Activated T-cell treated with anti-CD3 and anti-CD28 coated beads, Interleukin-2, amount 50 U/mL, for 48 hours (primary cell): ENCODE data around the gene CSPG4.
"Not testable (repeated sequence)": the region's sequence is repeated elsewhere in the genome, so short reads cannot be mapped to it uniquely, and the experiment has no call there.

ENCODE experiments used
- DNase-seq, 2 experiments: peaks; one replicate each; pipeline ENCODE4 v3.0.0-alpha.2; 2020

Gene CSPG4

DNA sequence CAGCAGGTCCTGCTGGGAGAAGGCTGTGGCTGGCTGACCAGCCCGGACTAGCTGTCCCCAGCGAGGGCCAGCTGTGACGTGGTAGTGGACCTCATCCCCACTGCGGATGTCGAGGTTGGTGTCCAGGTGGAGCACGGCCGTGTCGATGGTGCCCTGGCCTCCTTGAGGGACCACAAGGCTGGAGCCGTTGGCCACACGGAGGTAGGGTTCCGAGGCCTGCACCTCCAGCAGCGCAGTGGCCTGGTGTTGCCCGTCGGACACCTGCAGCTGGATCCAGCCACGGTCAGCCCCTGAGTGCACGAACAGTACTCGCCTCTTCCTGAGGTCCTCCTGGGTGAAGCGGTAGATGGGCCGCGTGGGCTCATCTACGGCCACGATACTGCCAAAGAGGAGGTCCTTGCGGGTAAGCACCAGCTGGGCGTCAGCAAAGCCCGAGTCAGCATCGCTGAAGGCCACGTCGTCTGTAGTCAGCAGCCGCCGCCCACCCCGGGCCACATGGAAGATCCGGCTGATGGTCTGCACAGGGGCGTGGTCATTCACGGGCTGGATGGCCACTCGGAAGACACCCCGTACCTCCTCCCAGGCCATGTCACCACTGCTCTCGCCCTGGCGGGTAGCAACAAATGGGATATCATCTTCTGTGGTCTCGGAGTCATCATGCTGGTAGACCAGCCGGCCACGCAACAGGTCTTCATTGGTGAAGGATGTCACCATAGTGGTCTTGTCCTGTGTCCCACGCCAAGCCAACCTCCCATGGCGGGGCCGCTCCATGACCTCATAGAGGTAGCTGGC, 25.0 kb downstream of the CSPG4 start:
- no peak for DNase-seq

DNA sequence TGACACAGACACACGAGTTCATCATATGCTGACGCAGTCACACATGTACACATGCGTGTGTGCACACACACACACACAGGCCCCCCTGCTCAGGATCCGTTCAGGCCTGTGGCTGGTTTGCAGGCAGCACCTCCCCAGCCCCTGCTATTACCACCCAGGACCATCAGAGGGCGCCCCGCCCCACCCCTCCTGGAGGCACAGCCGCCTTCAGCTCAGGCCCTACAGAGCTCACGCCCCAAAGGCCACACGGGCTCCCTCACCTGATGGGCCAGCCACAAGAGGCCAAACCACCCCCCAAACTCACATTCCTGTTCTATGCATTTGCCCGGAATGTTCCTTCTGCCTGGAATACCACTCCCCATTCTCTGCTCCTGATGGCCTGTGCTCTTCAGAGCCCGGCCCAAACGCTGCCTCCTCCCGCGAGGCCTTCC, 26.4 kb downstream of the CSPG4 start:
- peak; percentile 88 to 92 for DNase-seq

DNA sequence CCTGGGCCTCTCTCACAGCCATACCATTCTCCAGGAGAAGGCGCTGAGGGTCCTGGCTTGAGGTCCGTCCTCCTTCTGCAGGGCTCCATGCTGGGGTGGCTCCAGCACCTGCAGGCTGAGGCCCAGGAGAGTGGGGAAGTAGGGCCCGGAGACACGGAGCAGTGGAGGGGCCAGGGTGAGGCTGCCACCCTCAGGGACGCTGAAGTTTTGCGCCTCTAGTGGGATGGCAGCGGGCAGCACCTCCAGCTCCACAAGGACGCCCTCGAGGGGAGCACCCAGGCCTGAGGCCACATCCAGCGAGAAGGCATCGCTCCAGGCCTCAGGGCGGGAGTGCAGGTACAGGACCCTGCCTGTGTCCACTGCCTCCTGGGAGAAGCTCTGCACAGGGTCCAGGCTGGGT, 27.5 kb downstream of the CSPG4 start:
- no peak for DNase-seq

- no peak for DNase-seq
Measured at GRCh38 chr15:75684648-75685047, 28.0 kb downstream of the CSPG4 start.

DNA sequence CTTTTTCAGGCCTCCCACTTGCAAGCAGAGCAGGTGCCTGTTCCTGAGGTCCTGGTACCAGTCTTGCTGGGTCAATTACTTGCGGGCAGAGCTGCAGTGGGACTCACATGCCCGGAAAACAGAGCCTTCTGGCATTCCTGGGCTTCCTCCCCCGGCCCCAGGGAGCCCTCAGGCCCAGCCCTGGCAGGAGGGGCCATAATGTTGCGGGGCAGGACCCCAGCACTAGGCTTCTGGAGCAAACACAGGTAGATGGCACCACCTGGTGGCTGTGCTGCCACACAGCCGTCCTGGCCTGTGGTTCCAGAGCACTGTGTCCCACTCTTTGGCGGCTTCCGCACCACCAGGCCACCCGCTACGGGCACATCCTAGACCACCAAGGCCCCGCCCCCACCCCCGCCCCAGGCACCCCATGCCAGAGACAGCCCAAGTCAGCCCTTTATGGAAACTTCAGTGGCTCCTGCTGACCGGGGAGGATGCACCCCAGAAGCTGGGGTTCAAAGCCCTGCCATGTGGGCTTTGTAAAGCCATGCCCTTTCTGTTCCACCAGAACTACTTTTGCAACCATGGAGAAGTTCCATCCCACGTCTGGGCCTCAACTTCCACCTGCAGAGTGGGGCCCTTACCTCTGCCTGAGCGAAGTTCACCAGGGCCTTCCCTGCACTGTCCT, 28.9 kb downstream of the CSPG4 start:
- peak; percentile 80 to 85 for DNase-seq

DNA sequence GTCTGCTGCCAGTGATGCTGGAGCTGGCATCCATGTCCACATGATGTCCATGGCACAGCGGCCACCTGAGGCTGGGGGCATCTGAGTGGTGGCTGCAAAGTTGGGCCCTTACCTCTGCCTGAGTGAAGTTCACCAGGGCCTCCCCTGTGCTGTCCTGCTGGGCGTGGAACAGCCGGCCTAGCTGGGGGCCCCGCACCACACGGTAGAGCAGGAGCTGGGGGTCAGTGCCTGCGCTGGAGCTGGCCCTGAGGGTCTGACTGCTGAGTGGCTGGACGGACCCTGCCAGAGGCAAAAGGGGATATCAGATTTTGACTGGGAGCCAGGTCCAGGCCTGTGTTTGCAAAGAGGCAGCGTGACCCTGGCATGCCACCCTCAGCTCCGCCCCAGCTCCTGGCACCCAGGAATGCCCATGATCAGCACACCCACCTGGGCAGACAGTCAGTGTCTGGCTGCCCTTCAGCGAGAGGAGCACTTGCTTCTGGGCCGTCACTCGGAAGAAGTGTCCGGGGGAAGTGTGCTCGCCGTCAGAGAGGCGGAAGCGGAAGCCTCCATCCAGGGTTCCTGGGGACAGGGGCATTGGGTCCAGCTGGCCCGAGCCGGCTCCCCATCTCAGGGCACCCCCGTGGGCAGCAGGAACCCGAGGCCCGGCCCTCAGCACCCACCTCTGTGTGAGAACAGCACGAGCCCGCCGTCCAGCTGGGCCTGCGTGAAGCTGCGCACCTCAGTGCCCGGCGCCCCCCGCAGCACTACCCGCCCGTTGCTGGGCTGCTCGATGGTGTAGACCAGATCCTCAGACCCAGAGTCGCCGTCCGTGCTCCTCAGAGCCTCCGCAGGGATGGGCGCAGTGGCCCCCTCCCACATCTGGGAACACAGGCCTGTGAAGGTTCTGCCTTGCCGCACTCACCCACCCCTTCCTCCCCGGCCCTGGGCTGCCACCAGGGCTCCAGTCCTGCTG, 30.2 kb downstream of the CSPG4 start:
- DNase-seq = no peak

DNA sequence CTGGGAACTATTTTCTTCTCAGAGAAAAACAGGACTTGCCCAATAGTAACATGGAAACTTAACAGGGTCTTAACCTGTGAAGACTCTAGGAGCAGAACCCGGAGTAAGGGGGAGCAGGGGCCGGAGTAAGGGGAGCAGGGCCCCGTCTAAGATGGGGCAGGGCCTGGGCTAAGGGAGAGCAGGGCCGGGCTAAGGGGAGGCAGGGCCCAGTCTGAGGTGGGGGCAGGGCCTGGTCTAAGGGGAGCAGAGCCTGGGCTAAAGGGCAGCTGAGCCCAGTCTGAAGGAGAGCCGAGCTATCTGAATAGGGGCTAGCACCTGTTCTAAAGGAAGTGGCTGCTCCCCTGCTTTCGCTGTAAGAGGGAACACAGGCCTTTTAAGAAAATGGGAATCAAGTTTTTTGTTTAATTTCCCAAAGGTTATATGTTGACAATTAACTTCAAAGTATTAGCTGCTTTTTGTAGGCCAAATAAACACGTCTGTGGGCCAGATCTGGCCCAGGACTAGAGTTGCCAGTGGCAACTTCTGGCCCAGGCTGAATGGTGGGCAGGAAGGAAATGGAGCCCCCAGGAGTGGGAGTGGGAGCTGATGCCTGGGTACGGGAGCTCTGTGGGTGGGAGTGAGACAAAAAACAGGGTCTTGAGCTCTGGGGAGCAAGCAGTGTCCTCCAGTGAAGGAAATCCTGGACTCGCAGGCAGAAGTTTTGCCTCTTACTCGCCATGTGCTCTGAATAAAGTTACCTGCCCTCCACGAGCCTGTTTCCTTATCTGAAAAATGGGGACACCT, 32.5 kb downstream of the CSPG4 start:
- DNase-seq = no peak

DNA sequence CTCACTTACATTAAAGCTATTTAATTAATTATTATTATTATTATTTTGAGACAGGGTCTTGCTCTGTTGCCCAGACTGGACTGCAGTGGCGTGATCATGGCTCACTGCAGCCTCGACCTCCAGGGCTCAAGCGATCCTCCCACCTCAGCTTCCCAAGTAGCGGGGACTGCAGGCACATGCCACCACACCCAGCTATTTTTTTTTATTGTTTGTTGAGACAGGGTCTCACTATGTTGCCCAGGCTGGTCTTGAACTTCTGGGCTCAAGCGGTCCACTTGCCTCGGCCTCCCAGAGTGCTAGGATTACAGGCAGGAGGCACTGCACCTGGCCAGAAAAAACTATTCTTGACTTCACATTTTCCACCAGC, 34.3 kb downstream of the CSPG4 start:
- DNase-seq = not testable (repeated sequence)

GRCh38 chr15:75677465-75678323, 35.0 kb downstream of the CSPG4 start:
- no peak for DNase-seq

DNA sequence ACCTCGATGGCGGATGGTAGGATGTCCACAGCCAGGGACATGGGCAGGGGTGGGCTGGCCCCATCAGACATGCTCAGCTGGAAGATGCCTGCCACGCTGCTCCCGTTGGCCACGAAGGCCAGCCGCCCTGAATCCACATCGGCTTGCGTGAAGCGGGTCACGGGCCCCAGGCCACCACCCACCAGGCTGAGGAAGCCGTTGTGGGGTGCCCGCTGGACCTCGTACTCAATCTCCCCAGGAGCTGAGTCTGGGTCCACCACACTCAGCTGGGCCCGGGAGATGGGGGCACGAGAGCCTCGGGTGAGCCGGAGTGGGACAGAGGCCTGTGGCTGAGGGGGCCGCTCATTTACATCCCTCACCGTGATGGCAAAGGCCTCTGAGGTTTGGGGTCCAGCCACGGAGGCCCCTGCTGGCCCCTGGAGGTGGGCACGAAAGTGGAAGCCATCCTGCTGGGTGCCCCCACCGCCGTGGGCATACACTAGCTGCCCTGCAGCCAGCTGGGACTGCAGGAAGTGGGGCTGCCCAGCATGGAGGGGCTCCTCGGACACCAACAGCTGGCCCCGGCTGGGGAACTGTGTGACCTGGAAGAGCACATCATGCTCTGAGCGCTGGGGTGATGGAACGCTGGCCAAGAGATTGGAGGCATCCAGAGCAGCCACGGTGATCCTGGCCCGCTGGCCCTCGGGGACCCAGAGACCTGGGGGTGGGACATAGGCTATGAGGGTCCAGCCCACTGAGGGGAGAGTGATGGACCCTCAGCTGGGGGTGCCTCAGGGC, 35.8 kb downstream of the CSPG4 start:
- DNase-seq = no peak

- no peak for DNase-seq
Measured at GRCh38 chr15:75675579-75676404, 36.9 kb downstream of the CSPG4 start.

GRCh38 chr15:75674366-75674765, 38.3 kb downstream of the CSPG4 start:
- no peak for DNase-seq

DNA sequence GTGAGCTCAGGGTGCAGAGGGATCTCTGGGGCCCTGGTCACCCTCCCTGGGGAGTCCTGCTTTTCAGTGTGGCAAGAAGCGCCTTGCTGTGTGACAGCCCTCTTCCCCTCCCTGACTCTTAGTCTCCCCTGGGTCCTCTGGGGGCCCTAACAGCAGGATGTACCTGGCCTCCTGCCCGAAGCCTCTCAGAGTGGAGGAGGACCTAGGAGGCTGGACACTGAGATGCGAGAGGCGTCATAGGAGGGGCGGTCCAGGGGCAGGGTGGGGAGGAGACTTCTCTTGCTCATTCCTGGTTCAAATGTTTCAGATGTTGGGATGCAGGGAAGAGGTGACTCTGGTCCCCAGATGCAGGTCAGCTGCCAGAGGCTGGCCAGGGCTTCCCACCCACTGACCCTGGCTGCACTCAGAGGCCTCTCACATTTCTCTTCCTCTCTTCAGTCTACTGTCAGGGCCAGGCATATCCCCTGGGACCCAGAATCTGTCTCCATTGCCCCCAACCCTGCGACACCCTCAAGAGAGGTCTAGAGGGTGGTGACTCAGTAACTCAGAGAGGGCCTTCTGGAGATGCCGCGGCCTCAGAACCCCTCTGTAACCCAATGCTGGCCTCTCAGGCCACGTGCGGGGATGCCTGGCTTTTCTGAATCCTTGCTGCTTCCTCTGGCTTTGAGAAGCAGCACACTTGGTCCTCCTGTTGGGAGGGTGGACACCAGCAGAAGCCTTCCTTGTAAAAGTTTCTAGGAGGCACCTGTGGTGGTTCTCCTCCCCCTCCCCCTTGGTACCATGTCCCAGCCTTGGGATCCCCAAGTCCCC, 39.0 kb downstream of the CSPG4 start:
- DNase-seq = no peak

- DNase-seq = no peak
Measured at GRCh38 chr15:75672646-75673425, 39.8 kb downstream of the CSPG4 start.

GRCh38 chr15:75671730-75672602, 40.7 kb downstream of the CSPG4 start:
- no peak for DNase-seq

DNA sequence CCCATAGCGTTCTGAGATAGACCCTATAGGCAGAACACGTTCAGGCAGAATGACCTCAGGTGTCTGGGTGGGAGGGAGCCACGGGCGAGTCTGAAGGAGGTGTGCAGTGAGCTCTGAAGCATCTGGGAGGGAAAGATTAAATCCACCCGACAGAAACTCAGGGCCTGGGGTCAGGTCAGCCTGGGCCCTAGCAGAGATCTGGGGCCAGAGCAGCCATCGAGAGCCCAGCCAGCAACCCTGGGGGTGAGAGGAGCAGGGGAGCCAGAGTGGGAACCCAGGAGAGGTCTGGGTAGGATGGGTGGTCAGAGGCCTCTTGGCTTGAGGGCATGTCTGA, 42.8 kb downstream of the CSPG4 start:
- DNase-seq = no peak
